Small intestine (tissue), 7 donors: ENCODE data around the gene COPS9. TPM values are rescaled to one million over a fixed set of nuclear protein-coding genes. Genes with fewer than 3 reads are reported as not detected.

Experiments used
- DNase-seq, 2 donors: peaks; one replicate each; pipeline versions ENCODE4 v3.0.0 to v3.0.0-alpha.2; 2013
- FAIRE-seq: peaks from 2 replicates; lab custom pipeline; 2012; peaks lifted over from hg19 to GRCh38; lab: Jason Lieb, UNC
- H3K27ac ChIP-seq, 3 donors: one replicate each; pipeline ENCODE4 v1.5.1; 2013; ENCODE audit warnings: low read length in 2 of 3, mild to moderate bottlenecking in 2 of 3, control low read depth in 1 of 3, inconsistent platforms in 1 of 3, low read depth in 1 of 3, moderate library complexity in 1 of 3
- H3K27me3 ChIP-seq, 3 donors: one replicate each; pipeline ENCODE4 v1.6.1; 2013; ENCODE audit warnings: low read length in 3 of 3, inconsistent platforms in 1 of 3; ENCODE audit not compliant: control insufficient read depth in 3 of 3, insufficient read depth in 3 of 3
- H3K36me3 ChIP-seq, 3 donors: one replicate each; pipeline ENCODE4 v1.6.1; 2013; ENCODE audit warnings: low read length in 3 of 3, inconsistent platforms in 1 of 3, low read depth in 1 of 3, mild to moderate bottlenecking in 1 of 3, moderate library complexity in 1 of 3; ENCODE audit not compliant: control insufficient read depth in 3 of 3, insufficient read depth in 2 of 3
- H3K4me1 ChIP-seq, 3 donors: one replicate each; pipeline ENCODE4 v1.6.1; 2013; ENCODE audit warnings: low read length in 2 of 3, inconsistent platforms in 1 of 3, low read depth in 1 of 3, mild to moderate bottlenecking in 1 of 3, moderate library complexity in 1 of 3; ENCODE audit not compliant: control insufficient read depth in 3 of 3, insufficient read depth in 2 of 3
- H3K4me3 ChIP-seq, 3 donors: one replicate each; pipeline ENCODE4 v1.5.1; 2013; ENCODE audit warnings: low read length in 3 of 3, control low read depth in 1 of 3, inconsistent platforms in 1 of 3, low read depth in 1 of 3, mild to moderate bottlenecking in 1 of 3, moderate library complexity in 1 of 3
- H3K9me3 ChIP-seq, 2 donors: one replicate each; pipeline ENCODE4 v1.6.1; 2013; ENCODE audit warnings: low read depth in 1 of 2, low read length in 1 of 2; ENCODE audit not compliant: control insufficient read depth in 2 of 2, insufficient read depth in 1 of 2
- WGBS, 3 donors: extraction: QIAGEN DNeasy Blood & Tissue Kit; methylation state at CpG; one replicate each; pipeline ENCODE4 v1.1.7; 2013; 5-methylcytosine and 5-hydroxymethylcytosine counted together
- polyA plus RNA-seq, 4 donors: library from polyadenylated mRNA; stranded (reverse) in 3 of 4; unstranded in 1 of 4; fragments of 200-250 nt in 3 of 4; fragments of 120-200 nt in 1 of 4; gene quantifications; one replicate each; pipeline versions ENCODE4 v1.2.1 to v1.2.3, GENCODE V29; 2013
- donor health status: healthy with polysubstance abuse.
- donor health status: control.
- donor health status: control.
- donor health status: Bipolar disorder and iron deficiency.
- donor health status: healthy.

Gene COPS9
- polyA plus RNA-seq, 4 donors: 92.6 to 394 (median 320) TPM

DNA sequence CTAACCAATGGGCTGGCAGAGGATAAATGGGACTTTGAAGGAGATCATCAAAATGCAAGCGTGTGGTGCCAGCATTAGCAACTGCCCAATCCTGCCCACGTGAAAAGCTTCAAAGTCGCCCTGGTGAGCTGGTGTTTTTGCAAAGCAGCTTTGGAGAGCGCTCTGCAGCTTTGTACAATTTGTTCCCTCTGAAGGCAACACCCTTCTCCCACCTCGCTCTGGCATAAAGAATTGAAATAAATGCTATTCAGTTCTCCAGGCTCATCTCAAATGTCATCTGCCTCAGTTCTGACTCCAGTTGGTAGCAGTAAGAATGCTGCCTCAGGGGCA lies 3.5 kb downstream of the COPS9 start:
- FAIRE-seq: no peak
- WGBS, 3 donors: 93 to 99% (median 96%) methylated on average over 5 of the region's 5 CpGs
- H3K36me3 ChIP-seq: peaks cover 7 to 57% (median 15%) of the 10 kb centered on the region in 3 donors

DNA sequence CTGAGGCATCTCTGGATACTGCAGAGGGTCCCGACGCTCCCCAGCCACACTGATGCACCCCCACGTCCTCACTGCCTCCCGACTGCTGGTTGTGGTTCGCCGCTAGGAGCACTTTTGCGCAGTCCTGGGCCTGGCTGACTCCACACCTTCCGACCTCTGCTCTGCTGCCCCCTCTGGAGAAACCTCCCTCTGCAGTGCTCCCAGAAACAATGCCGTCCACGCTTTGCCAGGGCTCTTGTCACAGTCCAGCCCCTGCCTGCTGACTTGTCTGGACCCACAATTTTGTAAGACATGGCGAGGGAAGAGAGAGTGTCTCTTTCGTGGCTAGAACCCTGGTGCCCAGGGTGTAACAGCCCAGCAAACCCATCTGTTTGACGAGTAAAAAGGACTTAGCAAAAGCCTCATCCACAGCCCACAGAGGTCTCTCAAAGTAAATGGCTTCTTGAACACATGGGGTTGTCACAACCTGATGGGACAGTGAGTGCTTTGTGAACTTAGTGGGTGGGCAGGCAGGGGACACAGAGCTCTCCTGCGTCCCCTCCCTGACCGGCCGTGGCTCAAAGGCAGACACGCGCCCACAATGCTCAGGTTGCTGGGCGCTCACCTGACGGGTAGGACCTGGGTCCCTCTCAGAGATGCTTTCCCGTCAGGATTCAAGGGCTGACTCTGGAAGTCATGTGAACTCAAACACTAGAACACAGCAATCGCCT lies 4.0 kb downstream of the COPS9 start:
- FAIRE-seq (no peak), DNase-seq (no peak)
- H3K4me3 ChIP-seq: no peak overlapping the region
- H3K27ac ChIP-seq: no peak overlapping the region
- H3K9me3 ChIP-seq: no peaks in the 10 kb centered on the region
- peaks cover 0 to 3% (median 0%) of the 10 kb centered on the region in 3 donors for H3K27me3 ChIP-seq
- H3K36me3 ChIP-seq: peaks cover 7 to 62% (median 15%) of the 10 kb centered on the region in 3 donors
- WGBS, 3 donors: 89 to 97% (median 93%) methylated on average over 22 of the region's 22 CpGs
- peaks cover 3 to 8% (median 4%) of the 10 kb centered on the region in 3 donors for H3K4me1 ChIP-seq

More for the DNA sequence above, 3.5 kb downstream of the COPS9 start:
- no peaks in the 10 kb centered on the region for H3K9me3 ChIP-seq
- no peak overlapping the region for H3K27ac ChIP-seq
- peaks cover 0 to 3% (median 0%) of the 10 kb centered on the region in 3 donors for H3K27me3 ChIP-seq
- no peak for DNase-seq
- H3K4me1 ChIP-seq: peaks cover 3 to 8% (median 4%) of the 10 kb centered on the region in 3 donors
- H3K4me3 ChIP-seq: no peak overlapping the region

- Histone ChIP-seq H3K36me3 (peaks cover 7 to 68% (median 15%) of the 10 kb centered on the region in 3 donors), H3K27ac (no peak overlapping the region), H3K4me3 (no peak overlapping the region), H3K4me1 (peaks cover 3 to 8% (median 4%) of the 10 kb centered on the region in 3 donors), H3K27me3 (no peaks in the 10 kb centered on the region), H3K9me3 (peaks cover 0 to under 1% of the 10 kb centered on the region in 2 donors)
- DNase-seq: no peak
- FAIRE-seq: no peak
- 94 to 96% (median 95%) methylated on average over 16 of the region's 16 CpGs for WGBS, 3 donors
These were observed 4.8 kb downstream of the COPS9 start for GRCh38 chr2:240131296-240131695.

GRCh38 chr2:240130393-240131195 lies 5.5 kb downstream of the COPS9 start:
- H3K36me3 ChIP-seq: peaks cover 7 to 68% (median 15%) of the 10 kb centered on the region in 3 donors

GRCh38 chr2:240129731-240130392 lies 6.2 kb downstream of the COPS9 start:
- Histone ChIP-seq H3K4me1 (peaks cover 0 to 1% (median 0%) of the 10 kb centered on the region in 3 donors), H3K27me3 (no peaks in the 10 kb centered on the region), H3K9me3 (peaks cover 0 to 4% of the 10 kb centered on the region in 2 donors), H3K4me3 (no peak overlapping the region), H3K27ac (no peak overlapping the region), H3K36me3 (peaks cover 7 to 68% (median 15%) of the 10 kb centered on the region in 3 donors)
- WGBS, 3 donors: 93 to 96% (median 95%) methylated on average over 22 of the region's 22 CpGs
- no peak for DNase-seq
- no peak for FAIRE-seq

More at GRCh38 chr2:240130393-240131195, 5.5 kb downstream of the COPS9 start:
- DNase-seq (no peak), FAIRE-seq (no peak)
- peaks cover 0 to 4% of the 10 kb centered on the region in 2 donors for H3K9me3 ChIP-seq
- H3K27ac ChIP-seq: no peak overlapping the region
- 91 to 93% (median 92%) methylated on average over 23 of the region's 23 CpGs for WGBS, 3 donors
- no peak overlapping the region for H3K4me3 ChIP-seq
- H3K4me1 ChIP-seq: peaks cover 3 to 8% (median 4%) of the 10 kb centered on the region in 3 donors
- no peaks in the 10 kb centered on the region for H3K27me3 ChIP-seq

- Histone ChIP-seq H3K4me3 (no peak overlapping the region), H3K9me3 (peaks cover 0 to 4% of the 10 kb centered on the region in 2 donors), H3K27me3 (no peaks in the 10 kb centered on the region), H3K36me3 (peaks cover 7 to 68% (median 15%) of the 10 kb centered on the region in 3 donors), H3K4me1 (no peaks in the 10 kb centered on the region), H3K27ac (no peak overlapping the region)
- DNase-seq (no peak), FAIRE-seq (no peak)
- 87 to 95% (median 92%) methylated on average over 7 of the region's 7 CpGs for WGBS, 3 donors
These were observed 6.8 kb downstream of the COPS9 start for GRCh38 chr2:240129311-240129710.

GRCh38 chr2:240128608-240129145 lies 7.4 kb downstream of the COPS9 start:
- DNase-seq (no peak), FAIRE-seq (no peak)
- Histone ChIP-seq H3K9me3 (peaks cover 0 to 4% of the 10 kb centered on the region in 2 donors), H3K27me3 (no peaks in the 10 kb centered on the region), H3K36me3 (peaks cover 7 to 66% (median 15%) of the 10 kb centered on the region in 3 donors), H3K4me1 (no peaks in the 10 kb centered on the region), H3K27ac (no peak overlapping the region), H3K4me3 (no peak overlapping the region)
- 86 to 88% (median 88%) methylated on average over 12 of the region's 12 CpGs for WGBS, 3 donors
